ENCODE results near the gene BCL7A. TPM values are rescaled to one million over a fixed set of nuclear protein-coding genes. Genes with fewer than 3 reads are reported as not detected.

Gene BCL7A
- total and polyA plus RNA-seq, 9 of the 15 experiments (the other 6 are each of a cell fraction or from before 2014, with no cell fraction given): 0.25 to 21.9 (median 14.9) TPM

DNA sequence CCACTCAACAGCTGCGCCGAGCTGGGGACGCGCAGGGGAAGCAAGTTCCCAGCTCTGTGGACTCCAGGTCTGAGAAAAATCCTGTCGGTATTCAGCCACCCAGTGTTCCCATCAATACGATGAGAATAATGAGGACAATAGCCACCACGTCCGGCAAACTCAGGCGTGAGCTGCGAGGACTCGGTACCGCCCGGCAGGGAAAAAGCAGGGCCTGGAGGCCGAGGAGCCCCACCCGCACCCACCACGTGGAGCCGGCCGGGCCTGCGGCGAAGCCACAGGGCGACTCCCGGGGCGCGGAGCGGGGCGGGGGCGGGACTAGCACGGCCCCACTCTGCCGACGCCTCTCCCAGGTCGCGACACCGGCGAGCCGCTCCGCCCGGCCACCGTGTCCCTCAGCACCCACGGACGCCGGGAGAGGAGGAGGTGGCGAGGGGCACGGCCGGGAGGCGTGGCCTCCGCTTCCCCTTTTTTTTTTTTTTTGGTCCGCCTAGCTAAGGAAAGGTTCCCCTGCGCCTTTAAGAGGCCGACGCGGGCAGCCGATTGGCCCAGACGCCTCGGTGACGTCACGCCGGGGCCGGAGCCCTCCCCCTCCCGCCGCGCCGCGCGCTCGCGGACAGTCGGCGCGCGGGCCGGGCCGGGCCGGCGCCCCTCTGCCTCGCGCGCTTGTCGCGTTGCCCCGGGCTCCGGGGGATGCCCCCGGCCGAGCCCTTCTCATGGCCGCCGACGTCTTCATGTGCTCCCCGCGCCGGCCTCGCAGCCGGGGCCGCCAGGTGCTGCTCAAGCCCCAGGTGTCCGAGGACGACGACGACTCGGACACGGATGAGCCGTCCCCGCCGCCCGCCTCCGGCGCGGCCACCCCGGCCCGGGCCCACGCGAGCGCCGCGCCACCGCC is 56.7 kb downstream of the BCL7A start, which contains the start of gene MLXIP (continued):
- TF ChIP-seq, protein P1, sequence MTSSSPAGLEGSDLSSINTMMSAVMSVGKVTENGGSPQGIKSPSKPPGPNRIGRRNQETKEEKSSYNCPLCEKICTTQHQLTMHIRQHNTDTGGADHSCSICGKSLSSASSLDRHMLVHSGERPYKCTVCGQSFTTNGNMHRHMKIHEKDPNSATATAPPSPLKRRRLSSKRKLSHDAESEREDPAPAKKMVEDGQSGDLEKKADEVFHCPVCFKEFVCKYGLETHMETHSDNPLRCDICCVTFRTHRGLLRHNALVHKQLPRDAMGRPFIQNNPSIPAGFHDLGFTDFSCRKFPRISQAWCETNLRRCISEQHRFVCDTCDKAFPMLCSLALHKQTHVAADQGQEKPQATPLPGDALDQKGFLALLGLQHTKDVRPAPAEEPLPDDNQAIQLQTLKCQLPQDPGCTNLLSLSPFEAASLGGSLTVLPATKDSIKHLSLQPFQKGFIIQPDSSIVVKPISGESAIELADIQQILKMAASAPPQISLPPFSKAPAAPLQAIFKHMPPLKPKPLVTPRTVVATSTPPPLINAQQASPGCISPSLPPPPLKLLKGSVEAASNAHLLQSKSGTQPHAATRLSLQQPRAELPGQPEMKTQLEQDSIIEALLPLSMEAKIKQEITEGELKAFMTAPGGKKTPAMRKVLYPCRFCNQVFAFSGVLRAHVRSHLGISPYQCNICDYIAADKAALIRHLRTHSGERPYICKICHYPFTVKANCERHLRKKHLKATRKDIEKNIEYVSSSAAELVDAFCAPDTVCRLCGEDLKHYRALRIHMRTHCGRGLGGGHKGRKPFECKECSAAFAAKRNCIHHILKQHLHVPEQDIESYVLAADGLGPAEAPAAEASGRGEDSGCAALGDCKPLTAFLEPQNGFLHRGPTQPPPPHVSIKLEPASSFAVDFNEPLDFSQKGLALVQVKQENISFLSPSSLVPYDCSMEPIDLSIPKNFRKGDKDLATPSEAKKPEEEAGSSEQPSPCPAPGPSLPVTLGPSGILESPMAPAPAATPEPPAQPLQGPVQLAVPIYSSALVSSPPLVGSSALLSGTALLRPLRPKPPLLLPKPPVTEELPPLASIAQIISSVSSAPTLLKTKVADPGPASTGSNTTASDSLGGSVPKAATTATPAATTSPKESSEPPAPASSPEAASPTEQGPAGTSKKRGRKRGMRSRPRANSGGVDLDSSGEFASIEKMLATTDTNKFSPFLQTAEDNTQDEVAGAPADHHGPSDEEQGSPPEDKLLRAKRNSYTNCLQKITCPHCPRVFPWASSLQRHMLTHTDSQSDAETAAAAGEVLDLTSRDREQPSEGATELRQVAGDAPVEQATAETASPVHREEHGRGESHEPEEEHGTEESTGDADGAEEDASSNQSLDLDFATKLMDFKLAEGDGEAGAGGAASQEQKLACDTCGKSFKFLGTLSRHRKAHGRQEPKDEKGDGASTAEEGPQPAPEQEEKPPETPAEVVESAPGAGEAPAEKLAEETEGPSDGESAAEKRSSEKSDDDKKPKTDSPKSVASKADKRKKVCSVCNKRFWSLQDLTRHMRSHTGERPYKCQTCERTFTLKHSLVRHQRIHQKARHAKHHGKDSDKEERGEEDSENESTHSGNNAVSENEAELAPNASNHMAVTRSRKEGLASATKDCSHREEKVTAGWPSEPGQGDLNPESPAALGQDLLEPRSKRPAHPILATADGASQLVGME (CRISPR knock-in tag; IDR thresholded peaks at IDR 0.05): 0 out of 2 replicates have a peak, but pooled peaks have one; percentile 51
- TF ChIP-seq GABPA (tag; conservative IDR thresholded peaks at IDR 0.05; ENCODE audit: low read depth) (0 out of 2 replicates have a peak, but pooled peaks have one; percentile 49), HLTF (IDR thresholded peaks at IDR 0.05) (no peak), KDM4B (IDR thresholded peaks at IDR 0.05; ENCODE audit: borderline replicate concordance in 2 of 2, low read depth in 1 of 2) (no peak), HOXB6 (CRISPR knock-in tag; IDR thresholded peaks at IDR 0.05; ENCODE audit: borderline replicate concordance) (no peak), ILK (tag; IDR thresholded peaks at IDR 0.05; ENCODE audit: borderline replicate concordance, low read depth) (no peak), KHSRP (IDR thresholded peaks at IDR 0.05) (peak; percentile 49; the same call in 1 of the 2 replicates), ZNF785 (CRISPR knock-in tag; IDR thresholded peaks at IDR 0.05) (no peak), RFX1 (IDR thresholded peaks at IDR 0.05) (no peak), MXI1 (IDR thresholded peaks at IDR 0.05; ENCODE audit: low read depth, low read length) (peak; percentile 69; the same call in 1 of the 2 replicates)
- TF ChIP-seq, protein P2, sequence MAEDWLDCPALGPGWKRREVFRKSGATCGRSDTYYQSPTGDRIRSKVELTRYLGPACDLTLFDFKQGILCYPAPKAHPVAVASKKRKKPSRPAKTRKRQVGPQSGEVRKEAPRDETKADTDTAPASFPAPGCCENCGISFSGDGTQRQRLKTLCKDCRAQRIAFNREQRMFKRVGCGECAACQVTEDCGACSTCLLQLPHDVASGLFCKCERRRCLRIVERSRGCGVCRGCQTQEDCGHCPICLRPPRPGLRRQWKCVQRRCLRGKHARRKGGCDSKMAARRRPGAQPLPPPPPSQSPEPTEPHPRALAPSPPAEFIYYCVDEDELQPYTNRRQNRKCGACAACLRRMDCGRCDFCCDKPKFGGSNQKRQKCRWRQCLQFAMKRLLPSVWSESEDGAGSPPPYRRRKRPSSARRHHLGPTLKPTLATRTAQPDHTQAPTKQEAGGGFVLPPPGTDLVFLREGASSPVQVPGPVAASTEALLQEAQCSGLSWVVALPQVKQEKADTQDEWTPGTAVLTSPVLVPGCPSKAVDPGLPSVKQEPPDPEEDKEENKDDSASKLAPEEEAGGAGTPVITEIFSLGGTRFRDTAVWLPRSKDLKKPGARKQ (CRISPR knock-in tag; IDR thresholded peaks at IDR 0.05): no peak
- TF ChIP-seq, protein P3, sequence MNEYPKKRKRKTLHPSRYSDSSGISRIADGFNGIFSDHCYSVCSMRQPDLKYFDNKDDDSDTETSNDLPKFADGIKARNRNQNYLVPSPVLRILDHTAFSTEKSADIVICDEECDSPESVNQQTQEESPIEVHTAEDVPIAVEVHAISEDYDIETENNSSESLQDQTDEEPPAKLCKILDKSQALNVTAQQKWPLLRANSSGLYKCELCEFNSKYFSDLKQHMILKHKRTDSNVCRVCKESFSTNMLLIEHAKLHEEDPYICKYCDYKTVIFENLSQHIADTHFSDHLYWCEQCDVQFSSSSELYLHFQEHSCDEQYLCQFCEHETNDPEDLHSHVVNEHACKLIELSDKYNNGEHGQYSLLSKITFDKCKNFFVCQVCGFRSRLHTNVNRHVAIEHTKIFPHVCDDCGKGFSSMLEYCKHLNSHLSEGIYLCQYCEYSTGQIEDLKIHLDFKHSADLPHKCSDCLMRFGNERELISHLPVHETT (CRISPR knock-in tag; conservative IDR thresholded peaks at IDR 0.05 in 1 of 2, IDR thresholded peaks at IDR 0.05 in 1 of 2): peak in 1 of 2 experiments; percentile 91; a peak in 2 of 4 replicates
- TF ChIP-seq, protein P4, sequence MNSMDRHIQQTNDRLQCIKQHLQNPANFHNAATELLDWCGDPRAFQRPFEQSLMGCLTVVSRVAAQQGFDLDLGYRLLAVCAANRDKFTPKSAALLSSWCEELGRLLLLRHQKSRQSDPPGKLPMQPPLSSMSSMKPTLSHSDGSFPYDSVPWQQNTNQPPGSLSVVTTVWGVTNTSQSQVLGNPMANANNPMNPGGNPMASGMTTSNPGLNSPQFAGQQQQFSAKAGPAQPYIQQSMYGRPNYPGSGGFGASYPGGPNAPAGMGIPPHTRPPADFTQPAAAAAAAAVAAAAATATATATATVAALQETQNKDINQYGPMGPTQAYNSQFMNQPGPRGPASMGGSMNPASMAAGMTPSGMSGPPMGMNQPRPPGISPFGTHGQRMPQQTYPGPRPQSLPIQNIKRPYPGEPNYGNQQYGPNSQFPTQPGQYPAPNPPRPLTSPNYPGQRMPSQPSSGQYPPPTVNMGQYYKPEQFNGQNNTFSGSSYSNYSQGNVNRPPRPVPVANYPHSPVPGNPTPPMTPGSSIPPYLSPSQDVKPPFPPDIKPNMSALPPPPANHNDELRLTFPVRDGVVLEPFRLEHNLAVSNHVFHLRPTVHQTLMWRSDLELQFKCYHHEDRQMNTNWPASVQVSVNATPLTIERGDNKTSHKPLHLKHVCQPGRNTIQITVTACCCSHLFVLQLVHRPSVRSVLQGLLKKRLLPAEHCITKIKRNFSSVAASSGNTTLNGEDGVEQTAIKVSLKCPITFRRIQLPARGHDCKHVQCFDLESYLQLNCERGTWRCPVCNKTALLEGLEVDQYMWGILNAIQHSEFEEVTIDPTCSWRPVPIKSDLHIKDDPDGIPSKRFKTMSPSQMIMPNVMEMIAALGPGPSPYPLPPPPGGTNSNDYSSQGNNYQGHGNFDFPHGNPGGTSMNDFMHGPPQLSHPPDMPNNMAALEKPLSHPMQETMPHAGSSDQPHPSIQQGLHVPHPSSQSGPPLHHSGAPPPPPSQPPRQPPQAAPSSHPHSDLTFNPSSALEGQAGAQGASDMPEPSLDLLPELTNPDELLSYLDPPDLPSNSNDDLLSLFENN (IDR thresholded peaks at IDR 0.05; ENCODE audit: low read depth in 2 of 2, low read length in 2 of 2): no peak
